OCI-LY1 (cell line): ENCODE results near the gene PPP5C.
"Not testable (repeated sequence)": the region's sequence is repeated elsewhere in the genome, so short reads cannot be mapped to it uniquely, and the experiment has no call there.

ENCODE experiments used
- H2AFZ ChIP-seq: fragments of 200-600 bp; sonication (generic), shearing (Covaris generic); 2 replicates; pipeline ENCODE4 v1.6.0; 2014; ENCODE audit warnings: antibody characterized with exemption, mild to moderate bottlenecking, low read length
- H3F3A ChIP-seq: fragments of 200-600 bp; sonication (generic), shearing (Covaris generic); 2 replicates; pipeline ENCODE4 v1.6.0; 2014; ENCODE audit warnings: mild to moderate bottlenecking, antibody characterized with exemption, low read length, moderate library complexity; ENCODE audit not compliant: insufficient read depth
- H3K27ac ChIP-seq: fragments of 200-600 bp; sonication (generic); 2 replicates; pipeline ENCODE4 v1.5.1; 2014; ENCODE audit warnings: low read length, mixed run types, mild to moderate bottlenecking, low read depth; ENCODE audit not compliant: poor library complexity, severe bottlenecking
- H3K27me3 ChIP-seq: fragments of 200-600 bp; sonication (generic); 2 replicates; pipeline ENCODE4 v1.6.0; 2014; ENCODE audit warnings: antibody characterized with exemption, mild to moderate bottlenecking, low read length, moderate library complexity; ENCODE audit not compliant: insufficient read depth
- H3K36me3 ChIP-seq: fragments of 200-600 bp; sonication (generic); 2 replicates; pipeline ENCODE4 v1.6.1; 2014; ENCODE audit warnings: mild to moderate bottlenecking, antibody characterized with exemption, low read length, moderate library complexity, mixed read lengths; ENCODE audit not compliant: insufficient read depth
- H3K4me1 ChIP-seq: fragments of 200-600 bp; sonication (generic); 2 replicates; pipeline ENCODE4 v1.5.1; 2014; ENCODE audit warnings: mild to moderate bottlenecking, low read length, moderate library complexity; ENCODE audit not compliant: insufficient read depth, severe bottlenecking
- H3K4me2 ChIP-seq: fragments of 200-600 bp; sonication (generic), shearing (Covaris generic); 2 replicates; pipeline ENCODE4 v1.6.1; 2014; ENCODE audit warnings: low read length
- H3K4me3 ChIP-seq: fragments of 200-600 bp; sonication (generic); 2 replicates; pipeline ENCODE4 v1.5.1; 2014; ENCODE audit warnings: low read length, low read depth, mild to moderate bottlenecking, mixed read lengths; ENCODE audit not compliant: poor library complexity, severe bottlenecking
- H3K79me2 ChIP-seq: fragments of 200-600 bp; shearing (Covaris generic); 2 replicates; pipeline ENCODE4 v1.6.1; 2016; ENCODE audit warnings: mixed run types, low read length, mixed read lengths; ENCODE audit not compliant: insufficient read depth
- H3K9ac ChIP-seq: fragments of 200-600 bp; sonication (generic), shearing (Covaris generic); 2 replicates; pipeline ENCODE4 v1.6.1; 2014; ENCODE audit warnings: mild to moderate bottlenecking, low read length, mixed read lengths
- H3K9me2 ChIP-seq: fragments of 200-600 bp; sonication (generic), shearing (Covaris generic); 2 replicates; pipeline ENCODE4 v1.6.1; 2014; ENCODE audit warnings: low read depth, mild to moderate bottlenecking, low read length, mixed read lengths
- H3K9me3 ChIP-seq: fragments of 200-600 bp; shearing (Covaris generic); 2 replicates; pipeline ENCODE4 v1.6.1; 2014; ENCODE audit warnings: low read length, mixed read lengths
- H4K20me1 ChIP-seq: fragments of 200-600 bp; sonication (generic), shearing (Covaris generic); 2 replicates; pipeline ENCODE4 v1.6.0; 2016; ENCODE audit warnings: mild to moderate bottlenecking, low read length; ENCODE audit not compliant: insufficient read depth
- CTCF ChIP-seq: fragments of 200-600 bp; sonication (generic), shearing (Covaris generic); IDR thresholded peaks from 2 replicates; pipeline ENCODE4 v1.5.1; 2017; ENCODE audit warnings: mild to moderate bottlenecking, antibody characterized with exemption, low read length, moderate library complexity, mixed read lengths
- EZH2 ChIP-seq: fragments of 200-600 bp; sonication (generic), shearing (Covaris generic); IDR thresholded peaks from 2 replicates; pipeline ENCODE4 v1.8.0; 2017; ENCODE audit warnings: borderline replicate concordance, mixed run types, mild to moderate bottlenecking, antibody characterized with exemption, low read length, moderate library complexity, mixed read lengths

PPP5C gene

GRCh38 chr19:46319613-46320012 is 27.3 kb upstream of the PPP5C start:
- H3K4me2 ChIP-seq, result no peak overlapping the region
- H3K4me1 ChIP-seq, result no peaks in the 10 kb centered on the region
- TF ChIP-seq CTCF (no peak), EZH2 (no peak)
- no peaks in the 10 kb centered on the region for H3K79me2 ChIP-seq
- no peak overlapping the region for H3K27ac ChIP-seq
- no peak overlapping the region for H3K9ac ChIP-seq
- no peaks in the 10 kb centered on the region for H3F3A ChIP-seq
- H2AFZ ChIP-seq, result no peak overlapping the region
- no peaks in the 10 kb centered on the region for H3K9me2 ChIP-seq
- no peaks in the 10 kb centered on the region for H3K9me3 ChIP-seq
- H3K36me3 ChIP-seq, result no peaks in the 10 kb centered on the region
- H3K4me3 ChIP-seq, result no peak overlapping the region
- H3K27me3 ChIP-seq, result no peaks in the 10 kb centered on the region
- H4K20me1 ChIP-seq, result no peaks in the 10 kb centered on the region

- no peak overlapping the region for H3K4me2 ChIP-seq
Observed at GRCh38 chr19:46320559-46320958, 26.3 kb upstream of the PPP5C start.

GRCh38 chr19:46321653-46322052 is 25.2 kb upstream of the PPP5C start:
- no peaks in the 10 kb centered on the region for H3K27me3 ChIP-seq
- no peak overlapping the region for H3K9ac ChIP-seq
- no peak overlapping the region for H3K4me2 ChIP-seq
- no peak overlapping the region for H3K27ac ChIP-seq
- no peaks in the 10 kb centered on the region for H3K79me2 ChIP-seq
- no peaks in the 10 kb centered on the region for H3K9me2 ChIP-seq
- no peaks in the 10 kb centered on the region for H3K36me3 ChIP-seq
- TF ChIP-seq EZH2 (no peak), CTCF (no peak)
- H3K4me3 ChIP-seq, result no peak overlapping the region
- H2AFZ ChIP-seq, result no peak overlapping the region
- H4K20me1 ChIP-seq, result no peaks in the 10 kb centered on the region
- no peaks in the 10 kb centered on the region for H3K9me3 ChIP-seq
- H3K4me1 ChIP-seq, result no peaks in the 10 kb centered on the region
- H3F3A ChIP-seq, result no peaks in the 10 kb centered on the region

More at GRCh38 chr19:46320559-46320958, 26.3 kb upstream of the PPP5C start:
- no peak for TF ChIP-seq CTCF
- TF ChIP-seq EZH2, result no peak
- Histone ChIP-seq H3K4me1 (no peaks in the 10 kb centered on the region), H3K9ac (no peak overlapping the region), H3K9me2 (no peaks in the 10 kb centered on the region), H2AFZ (no peak overlapping the region), H3K9me3 (no peaks in the 10 kb centered on the region), H3K36me3 (no peaks in the 10 kb centered on the region), H3K27me3 (no peaks in the 10 kb centered on the region), H4K20me1 (no peaks in the 10 kb centered on the region), H3K27ac (no peak overlapping the region), H3K79me2 (no peaks in the 10 kb centered on the region), H3F3A (no peaks in the 10 kb centered on the region), H3K4me3 (no peak overlapping the region)

- not testable (repeated sequence) for H3K36me3 ChIP-seq, H3K4me1 ChIP-seq
Observed at GRCh38 chr19:46323227-46323626, 23.7 kb upstream of the PPP5C start.

More at GRCh38 chr19:46323227-46323626, 23.7 kb upstream of the PPP5C start:
- H3K4me2 ChIP-seq, H3F3A ChIP-seq, H3K9ac ChIP-seq, H3K79me2 ChIP-seq, H3K4me3 ChIP-seq, H2AFZ ChIP-seq, H4K20me1 ChIP-seq, H3K9me2 ChIP-seq, H3K27me3 ChIP-seq, H3K9me3 ChIP-seq, H3K27ac ChIP-seq: not testable (repeated sequence)
